ENCODE measurements around the gene HADHA.

- TF ChIP-seq CTCF (IDR thresholded peaks at IDR 0.05 in 2 of 3, conservative IDR thresholded peaks at IDR 0.05 in 1 of 3; ENCODE audit: borderline replicate concordance in 1 of 3, insufficient read depth in 1 of 3, low read depth in 2 of 3, low read length in 2 of 3) = no peak
- TF ChIP-seq JUND (IDR thresholded peaks at IDR 0.05) = no peak
- no peak for TF ChIP-seq SRF (IDR thresholded peaks at IDR 0.05; ENCODE audit: low read depth)
Measured at GRCh38 chr2:26224095-26224494, 20.3 kb downstream of the HADHA start.

Measured in HCT116 (cell line).